Mammary epithelial cell (primary cell): ENCODE results near the gene ANKRD60.

Experiments
- CTCF ChIP-seq, 2 donors: IDR thresholded peaks in 1 of 2; conservative IDR thresholded peaks in 1 of 2; 2 replicates each; pipeline ENCODE4 v1.5.1; 2011 to 2012; ENCODE audit warnings: inconsistent platforms in 2 of 2, low read length in 2 of 2, mild to moderate bottlenecking in 2 of 2, control low read depth in 1 of 2, low read depth in 1 of 2; ENCODE audit not compliant: insufficient read depth in 1 of 2; ENCODE audit errors: extremely low read depth in 1 of 2
- EZH2 ChIP-seq: IDR thresholded peaks from 2 replicates; pipeline ENCODE4 v1.6.1; 2012; ENCODE audit warnings: low read length, inconsistent platforms, borderline replicate concordance

- no peak for TF ChIP-seq CTCF (conservative IDR thresholded peaks at IDR 0.05 in 1 of 2, IDR thresholded peaks at IDR 0.05 in 1 of 2; ENCODE audit: extremely low read depth in 1 of 2, insufficient read depth in 1 of 2, low read depth in 1 of 2, low read length in 2 of 2)
- no peak for TF ChIP-seq EZH2
Measured at GRCh38 chr20:58235010-58235409, 6.6 kb upstream of the ANKRD60 start.
